GM21619 (cell line): ENCODE results near the gene HYAL4.
A peak's percentile ranks its signal among the peaks of the same experiment; 100 is the strongest.
"Not testable (repeated sequence)": the region's sequence is repeated elsewhere in the genome, so short reads cannot be mapped to it uniquely, and the experiment has no call there.

Source experiments
- ATAC-seq: cut with Tn5 transposase; IDR thresholded peaks from one replicate; pipeline ENCODE4 v1.9.1; 2021; ENCODE audit not compliant: unreplicated experiment

Gene HYAL4, protein sequence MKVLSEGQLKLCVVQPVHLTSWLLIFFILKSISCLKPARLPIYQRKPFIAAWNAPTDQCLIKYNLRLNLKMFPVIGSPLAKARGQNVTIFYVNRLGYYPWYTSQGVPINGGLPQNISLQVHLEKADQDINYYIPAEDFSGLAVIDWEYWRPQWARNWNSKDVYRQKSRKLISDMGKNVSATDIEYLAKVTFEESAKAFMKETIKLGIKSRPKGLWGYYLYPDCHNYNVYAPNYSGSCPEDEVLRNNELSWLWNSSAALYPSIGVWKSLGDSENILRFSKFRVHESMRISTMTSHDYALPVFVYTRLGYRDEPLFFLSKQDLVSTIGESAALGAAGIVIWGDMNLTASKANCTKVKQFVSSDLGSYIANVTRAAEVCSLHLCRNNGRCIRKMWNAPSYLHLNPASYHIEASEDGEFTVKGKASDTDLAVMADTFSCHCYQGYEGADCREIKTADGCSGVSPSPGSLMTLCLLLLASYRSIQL

DNA sequence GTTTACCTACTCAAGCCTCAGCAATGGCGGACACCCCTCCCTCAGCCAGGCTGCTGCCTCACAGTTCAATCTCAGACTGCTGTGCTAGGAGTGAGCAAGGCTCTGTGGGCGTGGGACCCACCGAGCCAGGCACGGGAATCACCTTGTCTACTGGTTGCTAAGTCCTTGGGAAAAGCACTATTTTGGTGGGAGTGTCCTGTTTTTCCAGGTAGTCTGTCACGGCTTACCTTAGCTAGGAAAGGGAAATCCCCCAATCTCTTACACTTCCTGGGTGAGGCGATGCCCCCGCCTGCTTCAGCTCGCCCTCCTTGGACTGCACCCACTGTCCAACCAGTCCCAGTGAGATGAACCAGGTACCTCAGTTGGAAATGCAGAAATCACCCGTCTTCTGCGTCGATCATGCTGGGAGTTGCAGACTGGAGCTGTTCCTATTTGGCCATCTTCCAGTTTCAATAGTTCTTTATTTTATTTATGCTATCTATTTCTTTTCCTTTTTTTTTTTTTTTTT is at the start of gene HYAL4:
Gene HYAL4, plus strand, starts transcription at position 458 of the 508 bp plus-strand sequence. CDS start 23,105 bp downstream, outside the sequence.
- ATAC-seq: no peak

DNA sequence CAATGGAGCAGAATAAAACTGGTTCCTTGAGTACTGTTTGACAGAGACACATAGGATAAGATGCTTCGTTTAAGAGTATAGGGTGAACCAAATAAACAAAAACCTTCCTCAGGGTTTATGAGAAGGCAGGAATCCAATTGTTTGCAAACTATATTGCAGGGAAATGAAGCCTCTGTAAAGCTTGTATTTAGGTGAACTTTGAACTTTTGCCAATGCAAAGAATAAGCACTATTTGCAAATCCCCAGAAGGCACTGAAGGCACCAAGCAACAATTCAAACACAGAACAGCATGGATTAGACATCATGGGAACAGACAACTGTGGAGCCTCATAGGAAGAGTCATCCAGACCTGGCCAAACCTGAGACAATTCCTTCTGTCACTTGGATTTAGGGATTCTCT is 49.1 kb upstream of the HYAL4 start:
- no peak for ATAC-seq

DNA sequence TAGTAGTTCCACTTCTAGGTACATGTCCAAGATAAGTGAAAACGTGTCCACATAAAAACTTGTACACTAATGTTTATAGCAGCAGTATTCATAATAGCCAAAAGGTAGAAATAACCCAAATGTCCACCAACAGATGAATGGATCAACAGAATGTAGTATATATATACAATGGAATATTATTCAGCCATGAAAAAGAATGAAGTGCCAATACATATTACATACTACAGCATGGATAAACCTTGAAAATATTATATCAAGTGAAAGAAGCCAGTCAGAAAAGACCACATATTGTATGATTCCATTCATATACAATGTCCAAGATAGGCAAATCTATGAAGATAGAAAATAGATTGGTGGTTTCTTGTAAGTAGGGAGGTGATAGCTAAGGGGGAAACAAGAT is 48.4 kb upstream of the HYAL4 start:
- ATAC-seq: no peak

DNA sequence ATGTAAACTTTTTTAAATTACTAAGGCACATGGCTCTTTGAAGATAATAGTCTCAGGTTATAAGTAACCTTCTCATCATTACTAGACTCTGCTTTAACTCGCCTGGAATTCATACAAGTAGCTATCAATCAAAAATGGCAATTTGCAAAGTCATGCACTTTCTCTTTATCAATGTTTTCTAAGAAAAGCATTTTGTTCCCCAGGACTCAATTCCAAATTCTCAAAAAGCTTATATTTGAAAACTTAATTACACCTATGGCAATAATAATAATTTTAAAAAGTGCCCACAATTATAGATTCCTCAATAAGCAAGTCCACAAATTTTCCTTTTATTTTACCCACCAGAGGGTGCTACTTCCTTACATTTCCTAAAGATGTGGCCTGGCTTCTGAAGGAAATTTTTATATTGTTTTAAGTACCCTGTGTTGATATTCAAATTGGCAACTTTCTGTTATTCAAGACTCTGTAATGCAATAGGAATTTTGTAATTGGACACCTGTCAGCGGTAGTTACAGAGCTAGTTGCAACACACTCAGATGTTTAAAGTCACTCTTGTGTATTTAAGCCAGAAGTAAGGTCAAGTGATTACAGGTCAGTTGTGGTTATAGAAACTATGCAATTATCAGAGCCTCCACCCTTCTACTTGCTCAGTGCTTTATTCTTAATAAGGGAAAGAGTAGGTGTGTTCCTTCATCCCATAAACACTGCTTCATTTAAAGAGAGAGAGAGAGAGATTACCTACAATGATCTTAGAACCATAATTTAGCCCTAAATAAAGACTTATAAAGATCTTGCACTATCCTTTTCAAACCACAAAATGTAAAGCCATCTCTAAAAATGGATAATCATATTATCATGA is 47.1 kb upstream of the HYAL4 start:
- no peak for ATAC-seq

DNA sequence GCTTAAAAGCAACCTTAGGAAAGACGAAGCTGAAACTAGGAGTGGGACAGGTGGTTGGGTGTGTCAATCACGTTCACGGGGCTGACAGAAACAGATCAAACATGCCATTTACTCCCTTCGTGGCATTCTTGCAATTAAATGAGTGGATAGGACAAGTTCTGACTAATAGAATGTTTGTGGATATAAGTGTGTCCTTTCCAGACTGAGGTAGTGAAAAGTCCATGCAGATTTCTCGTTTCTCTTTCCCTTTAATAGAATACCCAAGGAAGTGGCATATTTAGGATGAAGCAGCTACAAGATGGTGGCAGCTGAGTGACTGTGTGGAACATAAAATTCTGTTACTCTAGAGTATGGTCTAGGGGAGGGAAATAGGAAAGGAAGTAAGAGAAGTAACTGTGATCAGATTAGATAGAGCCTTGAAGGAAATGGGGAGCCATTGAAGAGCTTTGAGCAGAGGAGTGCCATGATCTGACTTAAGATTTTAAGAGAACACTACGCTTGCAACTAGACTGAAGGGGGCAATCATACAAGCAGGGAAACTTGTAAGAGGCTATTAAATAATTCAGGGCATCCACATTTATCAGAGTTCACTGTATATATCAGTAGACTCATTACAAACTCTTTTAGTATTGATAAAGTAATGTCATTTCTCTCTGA is 46.3 kb upstream of the HYAL4 start:
- ATAC-seq: no peak

DNA sequence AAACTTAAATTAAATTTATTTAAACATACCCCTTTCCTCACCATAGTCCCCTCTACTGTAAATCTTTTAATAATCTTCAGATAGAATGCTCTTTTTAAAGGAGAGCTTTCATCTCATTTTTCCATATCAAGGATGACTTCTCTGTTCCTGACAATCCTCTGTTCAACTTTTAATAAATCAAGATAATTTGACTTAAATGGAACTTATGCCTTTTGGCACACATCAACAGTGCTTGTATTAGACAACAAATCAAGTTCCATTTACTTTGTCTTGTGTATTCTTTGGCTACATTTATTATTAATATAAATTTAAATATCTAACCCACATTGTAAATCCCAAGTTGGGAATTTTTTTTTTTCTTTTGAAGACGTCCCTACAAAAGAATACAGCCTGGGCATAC is 42.7 kb upstream of the HYAL4 start:
- no peak for ATAC-seq

DNA sequence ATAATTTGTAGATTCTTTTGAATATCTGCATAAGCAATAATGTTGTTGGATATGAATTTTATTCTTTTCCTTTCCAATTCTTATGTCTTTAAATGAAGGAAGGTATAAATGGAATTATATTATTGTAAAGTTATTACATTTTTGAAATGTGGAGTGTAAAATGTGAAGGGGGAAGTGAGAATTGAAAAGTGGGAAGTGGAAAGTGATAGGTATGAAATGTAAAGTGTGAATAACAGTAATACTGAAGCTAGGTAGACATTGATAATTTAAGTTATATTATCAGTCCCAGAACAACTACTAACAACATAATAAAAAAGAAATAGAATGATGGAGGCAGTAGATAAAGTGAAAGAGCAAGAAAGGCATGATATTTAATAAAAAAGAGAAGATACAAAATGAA is 39.7 kb upstream of the HYAL4 start:
- ATAC-seq: no peak

DNA sequence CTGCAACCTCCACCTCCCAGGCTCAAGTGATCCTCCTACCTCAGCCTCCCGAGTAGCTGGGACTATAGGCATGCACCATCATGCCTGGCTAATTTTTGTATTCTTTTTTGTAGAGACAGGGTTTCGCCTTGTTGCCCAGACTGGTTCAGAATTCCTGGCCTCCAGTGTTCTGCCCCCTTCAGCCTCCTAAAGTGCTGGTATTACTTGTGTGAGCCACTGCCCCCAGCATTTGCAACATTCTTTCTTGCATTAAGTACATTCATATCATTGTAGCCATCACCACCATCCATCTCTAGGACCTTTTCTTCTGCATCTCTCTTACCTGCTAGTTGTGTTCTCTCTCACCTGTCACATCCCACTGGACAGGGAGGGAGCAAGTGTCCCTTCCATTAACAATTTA is 35.5 kb upstream of the HYAL4 start:
- ATAC-seq: no peak

DNA sequence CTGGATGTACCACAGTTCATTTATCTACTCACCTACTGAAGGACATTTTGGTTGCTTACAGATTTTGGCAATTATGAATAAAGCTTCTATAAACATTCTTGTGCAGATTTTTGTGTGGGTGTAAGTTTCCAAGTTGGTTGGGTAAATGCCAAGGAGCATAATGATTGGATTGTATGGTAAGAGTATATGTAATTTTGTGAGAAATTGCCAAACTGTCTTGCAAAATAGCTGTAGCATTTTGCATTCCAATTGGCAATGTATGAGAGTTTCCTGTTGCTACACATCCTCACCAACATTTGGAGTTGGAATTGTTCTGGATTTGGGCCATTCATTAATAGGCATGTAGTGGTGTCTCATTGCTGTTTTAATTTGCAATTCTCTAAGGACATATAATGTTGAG is 33.9 kb upstream of the HYAL4 start:
- no peak for ATAC-seq

DNA sequence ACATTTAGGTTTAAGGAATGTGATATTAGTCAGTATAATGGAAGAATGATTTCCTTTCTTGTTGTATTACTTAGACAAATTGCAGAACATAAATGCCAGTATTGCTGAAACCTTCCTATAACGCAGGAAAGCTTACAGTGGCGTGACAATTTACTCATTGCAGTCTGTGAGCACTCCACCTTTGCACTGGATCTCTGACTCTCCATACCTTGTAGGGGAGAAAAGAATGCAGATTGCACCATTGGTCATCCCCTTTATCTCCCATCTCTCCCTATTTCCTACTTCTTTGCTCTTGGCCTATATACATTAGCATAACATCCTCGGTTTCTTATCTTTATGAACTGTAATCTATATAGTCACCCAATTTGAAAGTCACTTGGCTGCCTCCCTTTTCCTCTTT is 28.1 kb upstream of the HYAL4 start:
- no peak for ATAC-seq

DNA sequence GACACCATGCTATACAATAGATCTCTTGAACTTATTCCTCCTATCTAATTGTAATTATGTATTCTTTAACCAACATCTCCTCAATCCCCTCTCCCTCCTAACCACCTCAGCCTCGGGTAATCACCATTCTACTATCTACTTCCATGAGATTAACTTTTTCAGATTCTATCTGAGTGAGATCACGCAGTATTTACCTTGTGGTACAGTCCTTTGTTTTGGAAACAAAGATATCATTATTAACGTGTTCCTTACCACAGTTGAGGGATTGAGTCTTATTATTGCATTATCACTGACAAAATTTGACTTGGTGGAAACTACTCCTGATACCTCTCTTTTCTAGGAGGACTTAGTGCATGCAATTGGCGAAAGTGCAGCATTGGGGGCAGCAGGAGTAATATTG is 26.0 kb upstream of the HYAL4 start:
- ATAC-seq: no peak

DNA sequence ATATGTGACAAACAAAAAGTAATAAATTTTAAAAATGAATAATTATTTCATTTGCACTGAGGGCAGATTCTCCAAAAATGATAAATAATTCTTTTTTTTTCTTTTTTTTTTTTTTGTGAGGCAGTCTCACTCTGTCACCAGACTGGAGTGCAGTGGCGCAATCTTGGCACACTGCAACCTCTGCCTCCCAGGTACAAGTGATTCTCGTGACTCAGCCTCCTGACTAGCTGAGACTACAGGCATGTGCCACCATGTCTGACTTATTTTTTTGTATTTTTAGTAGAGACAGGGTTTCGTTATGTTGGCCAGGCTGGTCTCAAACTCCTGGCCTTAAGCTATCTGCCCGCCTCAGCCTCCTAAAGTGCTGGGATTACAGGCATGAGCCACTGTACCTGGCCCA is 25.2 kb upstream of the HYAL4 start:
- not testable (repeated sequence) for ATAC-seq

DNA sequence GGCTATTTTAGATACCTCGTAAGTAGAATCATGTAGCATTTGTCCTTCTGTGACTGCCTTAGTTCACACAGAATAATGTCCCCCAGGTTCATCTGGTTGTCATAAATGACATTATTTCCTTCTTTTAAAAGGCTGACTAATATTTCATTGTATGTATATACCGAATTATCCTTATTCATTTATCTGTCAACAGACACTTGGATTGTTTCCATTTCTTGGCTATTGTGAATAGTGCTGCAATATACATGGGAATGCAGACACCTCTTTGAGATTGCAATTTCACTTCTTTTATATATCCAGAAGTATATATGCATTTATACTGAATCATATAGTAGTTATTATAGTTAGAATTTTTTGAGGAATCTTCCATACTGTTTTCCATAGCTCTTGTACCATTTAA is 24.1 kb upstream of the HYAL4 start:
- ATAC-seq: no peak

DNA sequence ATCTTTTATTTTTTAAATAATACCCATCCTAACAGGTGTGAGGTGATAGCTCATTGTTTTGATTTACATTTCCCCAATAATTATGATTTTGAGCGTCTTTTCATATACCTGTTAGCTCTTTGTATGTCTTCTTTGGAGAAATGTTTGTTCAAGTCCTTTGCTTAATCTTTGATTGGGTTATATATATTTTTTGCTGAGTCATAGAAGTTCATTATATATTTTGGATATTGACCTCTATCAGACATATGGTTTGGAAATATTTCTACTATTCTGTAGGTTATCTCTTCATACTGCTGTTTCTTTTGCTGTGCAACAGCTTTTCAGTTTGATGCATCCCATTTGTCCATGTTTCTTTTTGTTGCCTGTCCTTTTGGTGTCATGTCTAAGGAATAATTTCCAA is 23.6 kb upstream of the HYAL4 start:
- ATAC-seq: no peak

DNA sequence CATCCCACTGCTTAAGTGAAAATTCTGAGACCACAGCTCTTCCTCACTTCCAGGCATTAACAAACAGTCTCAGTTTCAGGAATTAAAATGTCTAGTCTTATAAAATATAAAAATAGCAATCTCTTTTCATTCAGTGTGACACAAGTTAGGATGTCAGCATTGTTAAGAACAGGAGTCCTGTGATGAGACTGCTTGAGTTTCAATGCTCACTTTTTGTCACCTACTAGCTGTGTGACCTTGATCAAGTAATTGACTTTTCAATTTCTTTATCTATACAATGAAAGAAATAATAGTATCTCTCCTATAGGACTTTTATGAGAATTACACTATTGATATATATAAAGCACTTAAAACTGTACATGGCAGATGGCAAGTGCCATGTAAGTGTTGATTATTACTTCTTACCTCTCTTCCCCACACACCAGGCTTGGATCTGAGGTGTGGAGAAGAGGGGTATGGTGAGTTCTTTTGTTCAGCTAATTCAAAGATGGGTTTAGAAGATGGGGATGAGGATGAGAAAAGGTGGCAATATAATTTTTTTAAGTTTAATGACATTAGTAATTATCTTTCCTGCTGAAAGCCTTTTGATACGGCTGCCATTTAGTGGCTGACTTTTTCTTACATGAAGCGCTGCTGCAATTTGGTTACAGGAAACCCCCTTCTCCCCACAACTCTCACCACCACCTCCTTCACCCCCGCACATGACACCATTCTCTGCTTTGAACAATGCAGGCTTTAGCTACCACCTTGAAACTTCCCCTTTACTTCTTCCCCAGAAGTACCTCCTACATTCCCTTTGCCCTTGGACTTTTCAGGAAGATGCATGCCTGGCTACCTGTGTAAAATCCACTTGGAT is 20.8 kb upstream of the HYAL4 start:
- ATAC-seq: peak; percentile 93

DNA sequence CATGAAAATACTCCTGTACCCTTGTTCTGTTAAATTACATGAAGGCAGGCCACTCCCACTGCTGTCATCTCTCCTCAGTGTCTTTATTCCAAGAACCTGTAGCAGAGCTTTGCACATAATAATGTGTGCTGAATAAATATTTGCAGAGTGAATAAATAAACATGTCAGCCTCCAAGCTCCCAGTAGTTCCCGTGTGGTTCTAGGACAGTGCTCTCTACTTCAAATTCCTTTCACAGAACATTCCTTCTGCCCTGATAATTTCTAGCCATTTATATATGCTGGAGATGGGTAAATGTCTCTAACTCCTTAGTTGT is 20.3 kb upstream of the HYAL4 start:
- ATAC-seq: peak; percentile 28

DNA sequence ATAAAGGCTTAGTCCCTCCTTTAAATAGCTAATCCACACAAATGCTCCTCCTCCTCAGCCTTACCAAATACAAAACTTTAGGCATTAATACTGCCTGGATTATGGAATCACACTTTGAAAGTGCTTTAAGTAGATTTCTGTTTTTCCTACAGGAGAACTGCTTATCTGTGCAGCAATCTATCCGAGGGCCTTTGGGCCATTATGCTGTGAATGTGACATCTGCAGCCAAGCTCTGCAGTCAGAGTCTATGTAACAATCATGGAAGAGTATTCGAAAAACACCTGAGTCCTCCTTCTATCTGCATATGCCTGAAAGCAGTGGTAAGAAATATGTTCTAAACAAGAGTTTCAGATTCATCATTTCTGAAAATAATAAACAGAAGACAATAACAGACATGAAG is 16.2 kb upstream of the HYAL4 start:
- ATAC-seq: no peak

DNA sequence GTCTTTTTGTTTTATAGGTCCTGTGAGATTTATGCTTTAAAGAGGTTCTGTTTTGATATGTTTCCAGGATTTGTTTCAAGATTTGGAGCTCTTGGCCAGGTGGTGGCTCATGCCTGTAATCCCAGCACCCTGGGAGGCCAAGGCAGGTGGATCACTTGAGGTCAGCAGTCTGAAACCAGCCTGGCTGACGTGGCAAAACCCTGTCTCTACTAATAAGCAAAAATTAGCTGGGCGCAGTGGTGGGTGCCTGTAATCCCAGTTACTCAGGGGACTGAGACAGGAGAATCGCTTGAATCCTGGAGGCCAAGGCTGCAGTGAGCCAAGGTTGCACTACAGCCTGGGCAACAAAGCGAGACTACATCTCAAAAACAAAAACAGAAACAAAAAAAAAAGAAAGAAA is 8.3 kb upstream of the HYAL4 start:
- ATAC-seq: no peak

DNA sequence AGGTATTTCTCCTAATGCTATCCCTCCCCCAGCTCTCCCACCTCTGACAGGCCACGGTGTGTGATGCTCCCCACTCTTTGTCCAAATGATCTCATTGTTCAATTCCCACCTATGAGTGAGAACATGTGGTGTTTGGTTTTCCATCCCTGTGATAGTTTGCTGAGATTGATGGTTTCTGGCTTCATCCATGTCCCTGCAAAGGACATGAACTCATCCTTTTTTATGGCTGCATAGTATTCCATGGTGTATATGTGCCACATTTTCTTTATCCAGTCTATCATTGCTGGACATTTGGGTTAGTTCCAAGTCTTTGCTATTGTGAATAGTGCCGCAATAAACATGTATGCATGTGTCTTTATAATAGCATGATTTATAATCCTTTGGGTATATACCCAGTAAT is 5.9 kb upstream of the HYAL4 start:
- ATAC-seq: not testable (repeated sequence)

DNA sequence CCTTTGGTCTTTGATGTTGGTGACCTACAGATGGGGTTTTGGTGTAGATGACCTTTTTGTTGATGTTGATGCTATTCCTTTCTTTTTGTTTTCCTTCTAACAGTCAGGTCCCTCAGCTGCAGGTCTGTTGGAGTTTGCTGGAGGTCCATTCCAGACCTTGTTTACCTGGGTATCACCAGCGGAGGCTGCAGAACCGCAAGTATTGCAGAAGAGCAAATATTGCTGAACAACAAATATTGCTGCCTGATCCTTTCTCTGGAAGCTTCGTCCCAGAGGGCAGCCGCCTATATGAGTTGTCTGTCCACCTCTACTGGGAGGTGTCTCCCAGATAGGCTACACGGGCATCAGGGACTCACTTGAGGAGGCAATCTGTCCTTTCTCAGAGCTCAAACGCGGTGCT is 827 bp upstream of the HYAL4 start:
- not testable (repeated sequence) for ATAC-seq

DNA sequence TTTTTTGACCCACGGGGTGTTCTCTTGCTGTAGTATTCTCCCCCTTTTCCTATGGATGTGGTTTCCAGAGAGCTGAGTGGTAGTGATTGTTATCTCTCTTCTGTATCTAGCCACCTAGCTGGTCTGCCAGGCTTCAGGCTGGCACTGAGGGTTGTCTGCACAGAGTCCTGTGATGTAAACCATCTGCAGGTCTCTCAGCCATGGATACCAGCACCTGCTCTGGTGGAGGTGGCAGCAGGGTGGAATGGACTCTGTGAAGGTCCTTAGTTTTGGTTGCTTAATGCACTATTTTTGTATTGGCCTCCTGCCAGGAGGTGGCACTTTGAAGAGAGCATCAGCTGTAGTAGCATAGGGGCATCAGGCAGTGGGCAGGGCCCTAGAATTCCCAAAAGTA is 851 bp downstream of the HYAL4 start:
- ATAC-seq: no peak
